HEK293T (cell line): Measurements from ENCODE around the gene SURF2.

Experiments
- CTCF ChIA-PET: fragments of 350-600 bp; formaldehyde crosslinking; extraction: SDS; loops from one replicate; lab custom pipeline; 2021; ENCODE audit warnings: antibody characterized with exemption, inconsistent platforms; lab: Yijun Ruan, JAX
- POLR2A ChIA-PET: fragments of 350-600 bp; formaldehyde crosslinking; extraction: SDS; loops from one replicate; lab custom pipeline; 2020; ENCODE audit warnings: antibody characterized with exemption, inconsistent platforms; lab: Yijun Ruan, JAX
- DNase-seq: peaks from one replicate; pipeline ENCODE4 v3.0.0; 2012; ENCODE audit warnings: mixed read lengths; ENCODE audit errors: extremely low spot score
- ARNT ChIP-seq: fragments of 450-650 bp; IDR thresholded peaks from 2 replicates; pipeline ENCODE4 v1.6.1; 2017; ENCODE audit warnings: mild to moderate bottlenecking
- BHLHE40 ChIP-seq: fragments of 450-650 bp; IDR thresholded peaks from 2 replicates; pipeline ENCODE4 v1.6.1; 2016; ENCODE audit warnings: mild to moderate bottlenecking, moderate library complexity, borderline replicate concordance
- CTBP1 ChIP-seq: fragments of 450-650 bp; IDR thresholded peaks from 2 replicates; pipeline ENCODE4 v1.6.1; 2016; ENCODE audit warnings: borderline replicate concordance
- ELF4 ChIP-seq: fragments of 450-650 bp; IDR thresholded peaks from 2 replicates; pipeline ENCODE4 v1.6.1; 2017; ENCODE audit warnings: antibody characterized with exemption
- FOXA1 ChIP-seq: fragments of 450-650 bp; IDR thresholded peaks from 2 replicates; pipeline ENCODE4 v1.6.1; 2016; ENCODE audit warnings: mild to moderate bottlenecking
- FOXK2 ChIP-seq: fragments of 450-650 bp; IDR thresholded peaks from 2 replicates; pipeline ENCODE4 v1.6.1; 2016; ENCODE audit warnings: mild to moderate bottlenecking
- FOXM1 ChIP-seq: fragments of 450-650 bp; IDR thresholded peaks from 2 replicates; pipeline ENCODE4 v1.6.1; 2017; ENCODE audit warnings: mild to moderate bottlenecking, borderline replicate concordance
- HDGF ChIP-seq: fragments of 450-650 bp; IDR thresholded peaks from 2 replicates; pipeline ENCODE4 v1.6.1; 2017; ENCODE audit warnings: antibody characterized with exemption, borderline replicate concordance
- L3MBTL2 ChIP-seq: fragments of 450-650 bp; conservative IDR thresholded peaks from 2 replicates; pipeline ENCODE4 v1.6.1; 2016; ENCODE audit warnings: mild to moderate bottlenecking
- LEF1 ChIP-seq: fragments of 450-650 bp; IDR thresholded peaks from 2 replicates; pipeline ENCODE4 v1.6.1; 2017; ENCODE audit warnings: mild to moderate bottlenecking, borderline replicate concordance
- NFRKB ChIP-seq: fragments of 450-650 bp; IDR thresholded peaks from 2 replicates; pipeline ENCODE4 v1.6.1; 2016; ENCODE audit warnings: mild to moderate bottlenecking, moderate library complexity
- PKNOX1 ChIP-seq: fragments of 450-650 bp; IDR thresholded peaks from 2 replicates; pipeline ENCODE4 v1.6.1; 2016
- SP1 ChIP-seq: fragments of 450-650 bp; IDR thresholded peaks from 2 replicates; pipeline ENCODE4 v1.6.1; 2017
- SUZ12 ChIP-seq: fragments of 450-650 bp; IDR thresholded peaks from 2 replicates; pipeline ENCODE4 v1.6.1; 2016; ENCODE audit warnings: mild to moderate bottlenecking
- TARDBP ChIP-seq: fragments of 450-650 bp; IDR thresholded peaks from 2 replicates; pipeline ENCODE4 v1.6.1; 2016
- ZNF384 ChIP-seq: fragments of 450-650 bp; IDR thresholded peaks from 2 replicates; pipeline ENCODE4 v1.6.1; 2016

SURF2 gene

GRCh38 chr9:133406480-133407307, 50.3 kb downstream of the SURF2 start:
- CTCF ChIA-PET, result no interaction called here
- TF ChIP-seq TARDBP (no peak), ARNT (no peak), ZNF384 (no peak), L3MBTL2 (no peak), NFRKB (no peak), CTBP1 (no peak), LEF1 (no peak), FOXK2 (no peak), BHLHE40 (no peak), FOXM1 (no peak), PKNOX1 (no peak), SUZ12 (no peak), HDGF (no peak; the same call in 1 of the 2 replicates), SP1 (no peak)
- POLR2A ChIA-PET, result no interaction called here
- DNase-seq, result peak; percentile 89

DNA sequence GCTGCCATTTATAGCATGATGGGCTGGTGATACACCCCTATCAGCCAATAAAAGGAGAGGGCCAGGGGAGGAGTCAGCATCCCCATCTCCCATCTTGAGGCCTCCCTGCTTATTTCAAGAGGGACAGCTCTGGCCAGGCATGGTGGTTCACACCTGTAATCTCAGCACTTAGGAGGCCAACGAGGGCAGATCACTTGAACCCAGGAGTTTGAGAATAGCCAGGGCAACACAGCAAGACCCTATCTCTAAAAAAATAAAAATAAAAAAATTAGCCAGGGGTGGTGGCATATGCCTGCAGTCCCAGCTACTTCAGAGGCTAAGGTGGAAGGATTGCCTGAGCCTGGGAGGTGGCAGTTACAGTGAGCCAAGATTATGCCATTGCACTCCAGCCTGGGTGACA, 51.7 kb downstream of the SURF2 start:
- ChIA-PET POLR2A (no interaction called here), CTCF (no interaction called here)

More for the DNA sequence above, 51.7 kb downstream of the SURF2 start:
- no peak for TF ChIP-seq SUZ12
- no peak for TF ChIP-seq NFRKB
- TF ChIP-seq BHLHE40, result no peak
- TF ChIP-seq FOXM1, result no peak
- TF ChIP-seq ELF4, result no peak
- no peak for TF ChIP-seq FOXK2
- no peak for TF ChIP-seq ZNF384
- TF ChIP-seq HDGF, result no peak
- TF ChIP-seq LEF1, result no peak
- no peak for TF ChIP-seq FOXA1
- no peak for TF ChIP-seq CTBP1
- TF ChIP-seq SP1, result no peak
- TF ChIP-seq ARNT, result no peak
- TF ChIP-seq PKNOX1, result no peak
- no peak for TF ChIP-seq TARDBP
- no peak for TF ChIP-seq L3MBTL2
- DNase-seq, result no peak
